ENCODE data around the gene IVD. TPM values are rescaled to one million over a fixed set of nuclear protein-coding genes. Genes with fewer than 3 reads are reported as not detected.

The IVD gene
- total and polyA plus RNA-seq, 2 donors: 39.4 to 48.5 TPM

DNA sequence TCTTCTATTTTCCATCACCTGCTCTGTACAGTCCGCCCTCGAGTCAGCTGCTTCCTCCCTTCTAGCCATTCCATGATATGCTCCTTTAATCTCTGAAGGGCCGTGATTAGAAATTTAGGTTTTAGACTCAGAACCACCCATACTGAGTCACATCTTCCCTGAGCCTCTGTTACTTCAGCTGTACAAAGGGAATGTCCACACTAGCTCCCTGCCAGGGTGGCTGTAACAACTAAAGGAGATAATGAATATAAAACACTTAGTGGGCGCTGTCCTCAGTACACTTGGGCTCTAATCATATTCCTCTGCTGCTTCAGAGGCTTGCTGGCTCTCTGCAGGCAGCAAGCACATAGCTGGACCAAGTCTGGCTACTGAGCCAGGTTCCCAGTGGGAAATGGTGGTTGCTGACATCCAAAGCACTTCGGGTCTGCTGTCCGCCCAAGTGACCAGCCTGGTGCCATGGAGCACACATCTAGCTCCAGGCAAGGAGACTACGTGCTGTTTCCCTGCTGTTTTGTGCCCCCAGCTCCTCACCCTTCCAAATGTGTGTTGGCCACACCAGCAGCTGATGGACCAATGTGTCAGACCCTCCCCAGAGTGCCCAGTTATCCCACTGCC, 64.3 kb downstream of the IVD start:
- no peaks in the 10 kb centered on the region for H3K4me1 ChIP-seq (ENCODE audit: insufficient read depth)
- peak overlapping the region; percentile 53 for H3K27ac ChIP-seq (ENCODE audit: low read depth)
- no peak for DNase-seq (ENCODE audit: extremely low spot score)
- H3K4me3 ChIP-seq (ENCODE audit: low read depth, low read length): no peak overlapping the region
- no peaks in the 10 kb centered on the region for H3K36me3 ChIP-seq (ENCODE audit: insufficient read depth)
- WGBS: 66% methylated on average over 7 of the region's 7 CpGs

DNA sequence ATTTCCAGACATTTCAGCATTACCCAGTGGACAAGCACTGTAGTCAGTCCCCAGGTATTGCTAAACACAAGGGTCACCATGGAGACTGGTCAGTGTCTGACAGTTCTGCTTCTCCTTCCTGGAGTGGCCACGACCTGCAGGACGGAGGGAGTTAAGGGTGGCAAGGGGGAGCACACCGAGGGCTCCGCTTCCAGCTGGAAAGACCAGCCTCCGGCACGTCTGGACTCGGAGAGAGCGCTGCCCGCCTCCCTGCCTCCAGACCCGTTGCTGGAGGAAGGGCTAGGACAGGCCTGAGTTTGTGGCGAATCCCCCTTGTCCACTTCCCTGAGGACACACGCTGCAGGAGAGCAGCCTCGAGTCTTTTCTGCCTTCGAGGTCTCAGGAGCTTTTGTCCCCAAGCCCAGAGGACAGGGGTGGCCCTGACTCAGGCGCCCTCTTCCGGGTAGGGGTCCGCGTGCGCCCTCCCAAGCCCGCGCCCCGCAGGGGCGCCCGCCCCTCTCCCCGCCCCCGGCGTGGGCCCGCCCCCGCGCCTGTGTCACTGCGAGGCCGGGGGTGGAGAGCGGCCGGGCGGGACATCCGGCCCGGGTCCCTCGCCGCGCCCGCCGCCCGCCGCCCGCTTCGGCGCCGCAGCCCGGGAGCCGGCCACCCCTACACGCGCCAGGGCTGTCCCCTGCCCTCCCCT, 65.0 kb downstream of the IVD start, which contains the start of gene CHST14:
CHST14 (plus strand) TSS at position 562 of the 682 bp plus-strand sequence. CDS start 230 bp downstream, outside the sequence.
- H3K4me1 ChIP-seq (ENCODE audit: insufficient read depth): no peaks in the 10 kb centered on the region
- no peaks in the 10 kb centered on the region for H3K36me3 ChIP-seq (ENCODE audit: insufficient read depth)
- no peak for DNase-seq (ENCODE audit: extremely low spot score)
- peak within 1 kb of the TSS; percentile 72 for H3K4me3 ChIP-seq (ENCODE audit: low read depth, low read length)
- WGBS: 2% methylated on average over 42 of the region's 52 CpGs
- H3K27ac ChIP-seq (ENCODE audit: low read depth): peak within 1 kb of the TSS; percentile 92

Other genes starting within 250 kb of the IVD start
- gene BUB1B, start 244.7 kb upstream of the IVD start, total RNA-seq: 23.8 TPM
- gene BUB1B, start 244.7 kb upstream of the IVD start, polyA plus RNA-seq: 0.27 TPM
- 2.0 TPM for gene PAK6, start 166.7 kb upstream of the IVD start, total RNA-seq
- gene PAK6, start 166.7 kb upstream of the IVD start, polyA plus RNA-seq: 2.0 TPM
- gene ANKRD63, start 122.7 kb upstream of the IVD start, total RNA-seq: not detected
- gene ANKRD63, start 122.7 kb upstream of the IVD start, polyA plus RNA-seq: not detected
- 3.9 TPM for gene PLCB2, start 97.9 kb upstream of the IVD start, total RNA-seq
- 9.8 TPM for gene PLCB2, start 97.9 kb upstream of the IVD start, polyA plus RNA-seq
- gene INAFM2, start 82.1 kb upstream of the IVD start, total RNA-seq: 11.3 TPM
- gene INAFM2, start 82.1 kb upstream of the IVD start, polyA plus RNA-seq: 24.5 TPM
- gene CCDC9B, start 64.9 kb upstream of the IVD start, total RNA-seq: 10.0 TPM
- 42.2 TPM for gene CCDC9B, start 64.9 kb upstream of the IVD start, polyA plus RNA-seq
- not detected for gene PHGR1, start 54.8 kb upstream of the IVD start, total RNA-seq
- 2.6 TPM for gene PHGR1, start 54.8 kb upstream of the IVD start, polyA plus RNA-seq
- gene DISP2, start 47.6 kb upstream of the IVD start, total RNA-seq: 0.63 TPM
- 0.27 TPM for gene DISP2, start 47.6 kb upstream of the IVD start, polyA plus RNA-seq
- 25.4 TPM for gene KNSTRN, start 23.1 kb upstream of the IVD start, total RNA-seq
- gene KNSTRN, start 23.1 kb upstream of the IVD start, polyA plus RNA-seq: 7.5 TPM
- gene BAHD1, start 35.2 kb downstream of the IVD start, total RNA-seq: 7.9 TPM
- 23.0 TPM for gene BAHD1, start 35.2 kb downstream of the IVD start, polyA plus RNA-seq
- gene CHST14, start 65.2 kb downstream of the IVD start, total RNA-seq: 11.8 TPM
- 22.6 TPM for gene CHST14, start 65.2 kb downstream of the IVD start, polyA plus RNA-seq
- 20.8 TPM for gene CCDC32, start 159.2 kb downstream of the IVD start, total RNA-seq
- gene CCDC32, start 159.2 kb downstream of the IVD start, polyA plus RNA-seq: 29.4 TPM
- gene RPUSD2, start 163.5 kb downstream of the IVD start, total RNA-seq: 5.9 TPM
- 11.7 TPM for gene RPUSD2, start 163.5 kb downstream of the IVD start, polyA plus RNA-seq
- gene KNL1, start 188.5 kb downstream of the IVD start, total RNA-seq: 39.5 TPM
- 0.35 TPM for gene KNL1, start 188.5 kb downstream of the IVD start, polyA plus RNA-seq

Measured in urinary bladder (tissue), 4 donors.